Endothelial cell of umbilical vein (primary cell): ENCODE data around the gene ACAD8. TPM values are rescaled to one million over a fixed set of nuclear protein-coding genes. Genes with fewer than 3 reads are reported as not detected.

Experiments
- BruUV-seq: library from RNA; stranded (reverse); fragments of 400-500 nt; replicated peaks from 2 replicates; lab custom pipeline; 2021; lab: Mats Ljungman, UMichigan
- CTCF ChIA-PET: fragments of 300-600, 350-600 bp; sonication (Branson Sonifier 250); formaldehyde crosslinking; loops from one replicate; lab custom pipeline; 2021; ENCODE audit warnings: antibody characterized with exemption, inconsistent platforms; lab: Charles Lee
- POLR2A ChIA-PET: fragments of 300-600, 350-600 bp; sonication (Branson Sonifier 250); formaldehyde crosslinking; loops from one replicate; lab custom pipeline; 2021; ENCODE audit warnings: antibody characterized with exemption, inconsistent platforms; lab: Charles Lee
- DNase-seq: peaks from one replicate; pipeline ENCODE4 v3.0.0-alpha.2; 2011; ENCODE audit warnings: low read depth, low spot score
- FAIRE-seq: peaks from 2 replicates; lab custom pipeline; 2011; peaks lifted over from hg19 to GRCh38; lab: Jason Lieb, UNC
- H2AFZ ChIP-seq: 2 replicates; pipeline ENCODE4 v1.6.0; 2012; ENCODE audit warnings: low read depth, low read length, control low read depth, inconsistent platforms
- H3K27ac ChIP-seq: 2 replicates; pipeline ENCODE4 v1.5.1; 2011; ENCODE audit warnings: low read depth, mild to moderate bottlenecking, control low read depth, low read length, moderate library complexity; ENCODE audit not compliant: insufficient read depth
- H3K27me3 ChIP-seq, 2 experiments: 2 replicates each; pipeline versions ENCODE4 v1.6.0 to v1.6.1; 2011; ENCODE audit warnings: low read length in 2 of 2, mixed read lengths in 1 of 2; ENCODE audit not compliant: control insufficient read depth in 2 of 2, insufficient read depth in 2 of 2
- H3K36me3 ChIP-seq, 2 experiments: 2 replicates in 1 of 2; 3 replicates in 1 of 2; pipeline ENCODE4 v1.5.1; 2011; ENCODE audit warnings: low read length in 2 of 2, mild to moderate bottlenecking in 1 of 2, moderate library complexity in 1 of 2; ENCODE audit not compliant: control insufficient read depth in 2 of 2, insufficient read depth in 2 of 2; ENCODE audit errors: extremely low read depth in 1 of 2
- H3K4me1 ChIP-seq: 3 replicates; pipeline ENCODE4 v1.5.1; 2011; ENCODE audit warnings: mild to moderate bottlenecking, low read length; ENCODE audit not compliant: control insufficient read depth, insufficient read depth; ENCODE audit errors: extremely low read depth
- H3K4me2 ChIP-seq: 2 replicates; pipeline ENCODE4 v1.6.1; 2011; ENCODE audit warnings: low read length, control low read depth, mixed read lengths; ENCODE audit not compliant: insufficient read depth
- H3K4me3 ChIP-seq, 3 experiments: fragments of 200-600 bp in 1 of 3; sonication (generic), shearing (Covaris generic) in 1 of 3; replicated peaks in 1 of 3; 2 replicates each; pipeline ENCODE4 v1.5.1; 2011 to 2016; ENCODE audit warnings: control low read depth in 3 of 3, low read length in 3 of 3, mild to moderate bottlenecking in 2 of 3, inconsistent platforms in 1 of 3, low read depth in 1 of 3, moderate library complexity in 1 of 3; ENCODE audit not compliant: insufficient read depth in 1 of 3
- H3K79me2 ChIP-seq: 2 replicates; pipeline ENCODE4 v1.6.0; 2012; ENCODE audit warnings: low read length, inconsistent platforms; ENCODE audit not compliant: control insufficient read depth, insufficient read depth
- H3K9ac ChIP-seq: replicated peaks from 2 replicates; pipeline ENCODE3; 2011; ENCODE audit warnings: low read length, control low read depth; ENCODE audit not compliant: insufficient read depth; ENCODE audit errors: extremely low read depth
- H3K9me1 ChIP-seq: replicated peaks from 3 replicates; pipeline ENCODE4 v1.6.0; 2011; ENCODE audit warnings: mild to moderate bottlenecking, low read length; ENCODE audit not compliant: control insufficient read depth, insufficient read depth; ENCODE audit errors: extremely low read depth
- H3K9me3 ChIP-seq: replicated peaks from 2 replicates; pipeline ENCODE4 v1.5.1; 2012; ENCODE audit warnings: low read length, inconsistent platforms; ENCODE audit not compliant: control insufficient read depth, insufficient read depth
- H4K20me1 ChIP-seq: replicated peaks from 2 replicates; pipeline ENCODE3; 2011; ENCODE audit warnings: mild to moderate bottlenecking, low read length; ENCODE audit not compliant: control insufficient read depth, insufficient read depth; ENCODE audit errors: extremely low read depth
- CTCF ChIP-seq, 2 donors: IDR thresholded peaks; 1 replicate in 1 of 2; 2 replicates in 1 of 2; pipeline ENCODE4 v1.5.1; 2011; ENCODE audit warnings: low read length in 2 of 2, mild to moderate bottlenecking in 2 of 2, moderate library complexity in 2 of 2, control low read depth in 1 of 2, inconsistent platforms in 1 of 2, low read depth in 1 of 2; ENCODE audit not compliant: insufficient read depth in 1 of 2; ENCODE audit errors: extremely low read depth in 1 of 2
- JUN ChIP-seq: IDR thresholded peaks from 2 replicates; pipeline ENCODE4 v1.6.1; 2011; ENCODE audit warnings: borderline replicate concordance, low read depth; ENCODE audit not compliant: insufficient read length, insufficient read depth
- MYC ChIP-seq: IDR thresholded peaks from one replicate; pipeline ENCODE4 v1.6.1; 2011; ENCODE audit warnings: mild to moderate bottlenecking, low read depth, low read length
- POLR2A ChIP-seq: IDR thresholded peaks from 2 replicates; pipeline ENCODE4 v1.6.1; 2012; ENCODE audit warnings: low read depth, mild to moderate bottlenecking, control low read depth, low read length
- POLR2AphosphoS5 ChIP-seq: IDR thresholded peaks from 2 replicates; pipeline ENCODE4 v1.6.1; 2012; ENCODE audit warnings: low read depth, mild to moderate bottlenecking, control low read depth, low read length, moderate library complexity; ENCODE audit not compliant: insufficient read depth
- dilution Hi-C: fragments of 300-500 bp; cut with MboI; formaldehyde crosslinking; loops from one replicate; pipeline ENCODE4 v1.15.0; 2019; ENCODE audit warnings: low sequenced_read_pairs; ENCODE audit not compliant: extremely low pct_ligation_motif_present
- intact Hi-C: fragments of 100-400 bp; cut with micrococcal nuclease; formaldehyde crosslinking; loops from one replicate; pipeline ENCODE4 v1.10.0; 2022
- polyA plus RNA-seq, 4 experiments: library from polyadenylated mRNA; depleted of rRNA in 3 of 4; stranded (reverse) in 3 of 4; unstranded in 1 of 4; fragments of >200 nt; gene quantifications; 2 replicates each; pipeline versions ENCODE4 v1.2.1 to v1.2.3, GENCODE V29; 2011 to 2012; ENCODE audit warnings: missing spikeins in 1 of 4
- total RNA-seq: library from RNA; stranded (reverse); gene quantifications from 2 replicates; pipeline ENCODE4 v1.2.3, GENCODE V29; 2021

ACAD8 gene
- total and polyA plus RNA-seq, 2 donors (not counting 3 experiments of a cell fraction or from before 2014, with no cell fraction given) = 22.9 to 29.0 TPM

GRCh38 chr11:134312223-134312622, 58.9 kb downstream of the ACAD8 start:
- Histone ChIP-seq H3K27me3 (no peaks in the 10 kb centered on the region), H4K20me1 (no peaks in the 10 kb centered on the region), H3K9ac (no peak overlapping the region), H3K4me3 (no peak overlapping the region), H3K9me1 (no peaks in the 10 kb centered on the region), H2AFZ (no peak overlapping the region), H3K9me3 (no peaks in the 10 kb centered on the region), H3K4me1 (no peaks in the 10 kb centered on the region), H3K4me2 (no peak overlapping the region), H3K79me2 (no peaks in the 10 kb centered on the region), H3K36me3 (no peaks in the 10 kb centered on the region), H3K27ac (no peak overlapping the region)
- no TSS peak for BruUV-seq
- POLR2A ChIA-PET = no interaction called here
- TF ChIP-seq MYC = no peak
- TF ChIP-seq POLR2A = no peak
- dilution Hi-C loops (no loop called here), intact Hi-C loops (no loop called here)
- CTCF ChIA-PET = no interaction called here
- DNase-seq (no peak), FAIRE-seq (no peak)

- Histone ChIP-seq H3K9ac (no peak overlapping the region), H3K4me3 (no peak overlapping the region), H3K9me3 (no peaks in the 10 kb centered on the region), H4K20me1 (no peaks in the 10 kb centered on the region), H2AFZ (no peak overlapping the region), H3K27me3 (no peaks in the 10 kb centered on the region), H3K36me3 (no peaks in the 10 kb centered on the region), H3K4me1 (no peaks in the 10 kb centered on the region), H3K27ac (no peak overlapping the region), H3K9me1 (no peaks in the 10 kb centered on the region), H3K79me2 (no peaks in the 10 kb centered on the region), H3K4me2 (no peak overlapping the region)
- FAIRE-seq = no peak
- dilution Hi-C loops (no loop called here), intact Hi-C loops (no loop called here)
- CTCF ChIA-PET = no interaction called here
- no peak for DNase-seq
- no TSS peak for BruUV-seq
- POLR2A ChIA-PET = no interaction called here
- TF ChIP-seq CTCF (IDR thresholded peaks at IDR 0.05; ENCODE audit: extremely low read depth in 1 of 2, insufficient read depth in 1 of 2, low read depth in 1 of 2, low read length in 2 of 2) = no peak
- no peak for TF ChIP-seq POLR2A
- no peak for TF ChIP-seq POLR2AphosphoS5
- no peak for TF ChIP-seq JUN
Observed at GRCh38 chr11:134312807-134313206, 59.4 kb downstream of the ACAD8 start.
